ENCODE measurements around the gene PRDM12. TPM values are rescaled to one million over a fixed set of nuclear protein-coding genes. Genes with fewer than 3 reads are reported as not detected.
A peak's percentile ranks its signal among the peaks of the same experiment; 100 is the strongest.

Gene PRDM12
- total and polyA plus RNA-seq, 2 of the 8 experiments (the other 6 are each of a cell fraction or from before 2014, with no cell fraction given): 0.14 to 0.22 TPM

DNA sequence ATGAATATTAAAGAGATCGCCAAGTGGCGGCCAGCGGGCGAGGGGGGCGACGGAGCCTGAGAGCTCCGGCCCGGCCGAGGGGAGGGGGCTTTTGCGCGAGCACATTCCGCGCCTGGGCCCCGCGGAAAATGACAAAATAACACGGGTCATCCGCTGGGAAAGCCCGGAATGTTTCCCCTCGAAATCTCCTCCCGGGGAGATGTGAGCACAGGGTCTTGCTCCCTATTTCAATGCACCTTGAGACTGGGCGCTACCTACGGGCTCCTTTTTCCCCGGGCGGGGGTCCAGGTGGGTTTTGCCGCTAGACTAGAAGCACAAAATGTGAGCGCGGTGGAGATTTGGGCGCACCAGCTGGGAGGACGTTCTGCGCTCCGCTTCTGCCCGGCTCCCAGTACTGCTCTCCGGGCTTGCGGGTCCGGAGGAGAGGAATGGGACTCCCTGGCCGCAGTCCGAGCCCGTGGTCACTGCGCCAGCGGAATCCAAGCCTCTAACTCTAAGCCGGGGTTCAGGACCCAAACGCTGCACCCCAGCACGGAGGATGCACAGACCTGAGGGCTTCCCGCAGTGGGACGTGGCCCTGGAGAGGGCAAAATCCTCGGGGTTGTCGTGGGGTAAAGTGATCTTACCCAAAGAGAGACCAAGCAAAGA, 2.8 kb upstream of the PRDM12 start (continued):
- peak; percentile 22; the same call in 1 of the 2 replicates for TF ChIP-seq SUZ12 (IDR thresholded peaks at IDR 0.05; ENCODE audit: low read length)
- no peak for TF ChIP-seq EGR1 (IDR thresholded peaks at IDR 0.05; ENCODE audit: borderline replicate concordance, low read depth, low read length)
- no peak for TF ChIP-seq SP1 (IDR thresholded peaks at IDR 0.05; ENCODE audit: low read depth, low read length)
